Ovary (tissue), 3 donors: ENCODE measurements around the gene EML6.

ENCODE experiments used
- EP300 ChIP-seq: sonication (generic); formaldehyde crosslinking; IDR thresholded peaks from one replicate; pipeline ENCODE4 v1.6.1; 2017; ENCODE audit warnings: antibody characterized with exemption
- POLR2A ChIP-seq: fragments of 450-650 bp; IDR thresholded peaks from one replicate; pipeline ENCODE4 v1.6.1; 2017; ENCODE audit warnings: antibody characterized with exemption, mild to moderate bottlenecking, moderate library complexity
- TF ChIP-seq, protein P1 (sequence below), 3 donors: fragments of 450-650 bp in 2 of 3; fragments of 200-600 bp in 1 of 3; IDR thresholded peaks; one replicate each; pipeline versions ENCODE4 v1.5.1 to v1.8.0; 2016 to 2022; ENCODE audit warnings: antibody characterized with exemption in 3 of 3, mild to moderate bottlenecking in 1 of 3
- donor health status: DM: no; HTN: no; CAD: no.

DNA sequence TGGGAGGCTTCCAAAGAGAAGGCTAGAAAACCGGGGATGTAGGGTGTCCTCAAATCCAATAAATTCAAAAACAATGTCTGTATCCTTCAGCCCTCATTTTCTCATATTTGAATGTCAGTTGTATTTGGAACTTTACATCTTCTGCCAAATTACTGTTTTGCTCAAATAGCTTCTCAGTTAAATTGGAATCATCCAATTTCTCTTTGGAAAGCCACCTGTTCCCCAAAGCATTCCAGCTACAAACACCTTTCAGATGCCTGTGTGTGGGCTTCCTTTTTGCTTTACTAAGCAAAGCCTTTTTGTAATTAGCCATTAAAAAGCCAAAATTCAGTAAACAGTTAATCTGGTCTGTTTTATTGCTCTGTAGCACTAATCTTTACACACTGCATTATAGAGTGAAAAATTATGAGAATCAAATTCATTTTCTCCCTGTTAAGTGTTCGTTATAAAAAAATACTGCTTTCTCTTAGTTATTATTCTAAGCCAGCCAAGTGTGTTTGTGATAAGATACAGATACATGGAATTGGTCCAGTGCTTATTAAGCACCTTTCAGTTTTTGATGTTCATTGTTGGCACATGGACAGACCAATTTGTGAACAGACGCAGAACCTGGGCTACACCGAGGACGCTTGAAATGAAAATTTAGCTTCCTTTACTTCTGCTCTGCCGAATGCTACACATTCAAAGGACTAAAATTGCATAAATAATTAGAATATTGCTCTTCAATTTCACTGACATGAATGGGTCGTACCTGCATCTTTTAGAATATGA, 175.2 kb downstream of the EML6 start:
- TF ChIP-seq, protein P1, sequence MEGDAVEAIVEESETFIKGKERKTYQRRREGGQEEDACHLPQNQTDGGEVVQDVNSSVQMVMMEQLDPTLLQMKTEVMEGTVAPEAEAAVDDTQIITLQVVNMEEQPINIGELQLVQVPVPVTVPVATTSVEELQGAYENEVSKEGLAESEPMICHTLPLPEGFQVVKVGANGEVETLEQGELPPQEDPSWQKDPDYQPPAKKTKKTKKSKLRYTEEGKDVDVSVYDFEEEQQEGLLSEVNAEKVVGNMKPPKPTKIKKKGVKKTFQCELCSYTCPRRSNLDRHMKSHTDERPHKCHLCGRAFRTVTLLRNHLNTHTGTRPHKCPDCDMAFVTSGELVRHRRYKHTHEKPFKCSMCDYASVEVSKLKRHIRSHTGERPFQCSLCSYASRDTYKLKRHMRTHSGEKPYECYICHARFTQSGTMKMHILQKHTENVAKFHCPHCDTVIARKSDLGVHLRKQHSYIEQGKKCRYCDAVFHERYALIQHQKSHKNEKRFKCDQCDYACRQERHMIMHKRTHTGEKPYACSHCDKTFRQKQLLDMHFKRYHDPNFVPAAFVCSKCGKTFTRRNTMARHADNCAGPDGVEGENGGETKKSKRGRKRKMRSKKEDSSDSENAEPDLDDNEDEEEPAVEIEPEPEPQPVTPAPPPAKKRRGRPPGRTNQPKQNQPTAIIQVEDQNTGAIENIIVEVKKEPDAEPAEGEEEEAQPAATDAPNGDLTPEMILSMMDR (IDR thresholded peaks at IDR 0.05) = no peak
- TF ChIP-seq EP300 (no peak), POLR2A (no peak)
